Colonic mucosa (tissue), 4 donors: ENCODE measurements around the gene DOCK11. TPM values are rescaled to one million over a fixed set of nuclear protein-coding genes. Genes with fewer than 3 reads are reported as not detected.

Experiments
- DNase-seq: peaks from one replicate; pipeline ENCODE4 v3.0.0-alpha.2; 2020
- H3K27ac ChIP-seq: fragments of 200-600 bp; one replicate; pipeline ENCODE4 v1.8.0; 2021
- H3K27me3 ChIP-seq: fragments of 200-600 bp; one replicate; pipeline ENCODE4 v1.8.0; 2021
- H3K36me3 ChIP-seq: fragments of 200-600 bp; one replicate; pipeline ENCODE4 v1.8.0; 2021
- H3K4me1 ChIP-seq: fragments of 200-600 bp; one replicate; pipeline ENCODE4 v1.8.0; 2021; ENCODE audit warnings: mild to moderate bottlenecking
- H3K4me3 ChIP-seq: fragments of 200-600 bp; one replicate; pipeline ENCODE4 v1.8.0; 2021
- H3K9ac ChIP-seq, 2 donors: one replicate each; pipeline ENCODE4 v1.7.0; 2013; ENCODE audit warnings: control low read depth in 2 of 2, low read depth in 2 of 2, low read length in 2 of 2
- H3K9me3 ChIP-seq: fragments of 200-600 bp; one replicate; pipeline ENCODE4 v1.8.0; 2021
- CTCF ChIP-seq: fragments of 200-600 bp; IDR thresholded peaks from one replicate; pipeline ENCODE4 v1.8.0; 2022; ENCODE audit warnings: antibody characterized with exemption, mild to moderate bottlenecking
- intact Hi-C: fragments of 100-400 bp; cut with DNase I; formaldehyde crosslinking; loops from one replicate; pipeline ENCODE4 v1.14.1; 2022
- total RNA-seq, 2 donors: library from RNA; stranded (reverse); fragmentation: NEBNext Ultra II Directional in 1 of 2; extraction: Animal tissue kit (Norgen Biotek cat#: 25700) in 1 of 2; gene quantifications; one replicate each; pipeline ENCODE4 v1.2.1, GENCODE V29; 2021
- donor health status: healthy.
- donor health status: DM: no; HTN: no; CAD: no.
- donor health status: DM: no; HTN: no; CAD: no.

DOCK11 gene
- total RNA-seq, 2 donors from 2014 or later = 3.3 to 8.7 TPM

DNA sequence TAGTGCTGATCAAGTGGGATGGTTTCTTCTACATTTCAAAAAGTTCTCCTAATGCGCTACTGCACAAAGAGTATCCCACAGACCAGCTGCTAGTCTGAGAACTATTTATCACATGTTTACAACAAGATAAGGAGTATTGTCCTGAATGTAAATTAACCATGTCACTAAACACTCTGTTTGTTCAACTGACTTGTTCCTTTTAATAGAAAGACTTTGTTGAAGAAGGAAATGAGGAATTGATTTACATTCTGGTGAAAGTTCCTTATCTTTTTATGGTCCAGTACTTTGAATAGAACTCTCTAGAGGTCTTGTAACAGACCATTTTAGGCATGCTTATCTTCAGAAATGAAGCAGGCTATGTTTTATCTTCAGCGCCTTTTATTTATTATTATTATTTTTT is 164.5 kb downstream of the DOCK11 start:
- Histone ChIP-seq H3K4me3 (no peak overlapping the region), H3K27ac (no peak overlapping the region), H3K4me1 (no peaks in the 10 kb centered on the region), H3K27me3 (no peaks in the 10 kb centered on the region), H3K36me3 (no peaks in the 10 kb centered on the region), H3K9me3 (no peaks in the 10 kb centered on the region), H3K9ac (no peak overlapping the region)
- intact Hi-C loops = no loop called here
- DNase-seq = no peak
- TF ChIP-seq CTCF = no peak

- intact Hi-C loops = no loop called here
- Histone ChIP-seq H3K9me3 (no peaks in the 10 kb centered on the region), H3K4me1 (no peaks in the 10 kb centered on the region), H3K9ac (no peak overlapping the region), H3K27me3 (no peaks in the 10 kb centered on the region), H3K27ac (no peak overlapping the region), H3K36me3 (no peaks in the 10 kb centered on the region), H3K4me3 (no peak overlapping the region)
- DNase-seq = no peak
- no peak for TF ChIP-seq CTCF
Observed at GRCh38 chrX:118665204-118665603, 169.6 kb downstream of the DOCK11 start.

GRCh38 chrX:118666521-118666920 is 170.9 kb downstream of the DOCK11 start:
- Histone ChIP-seq H3K9me3 (no peaks in the 10 kb centered on the region), H3K9ac (no peak overlapping the region), H3K4me1 (no peaks in the 10 kb centered on the region), H3K36me3 (no peaks in the 10 kb centered on the region), H3K27me3 (no peaks in the 10 kb centered on the region), H3K27ac (no peak overlapping the region), H3K4me3 (no peak overlapping the region)
- no peak for TF ChIP-seq CTCF
- intact Hi-C loops = no loop called here
- DNase-seq = no peak

DNA sequence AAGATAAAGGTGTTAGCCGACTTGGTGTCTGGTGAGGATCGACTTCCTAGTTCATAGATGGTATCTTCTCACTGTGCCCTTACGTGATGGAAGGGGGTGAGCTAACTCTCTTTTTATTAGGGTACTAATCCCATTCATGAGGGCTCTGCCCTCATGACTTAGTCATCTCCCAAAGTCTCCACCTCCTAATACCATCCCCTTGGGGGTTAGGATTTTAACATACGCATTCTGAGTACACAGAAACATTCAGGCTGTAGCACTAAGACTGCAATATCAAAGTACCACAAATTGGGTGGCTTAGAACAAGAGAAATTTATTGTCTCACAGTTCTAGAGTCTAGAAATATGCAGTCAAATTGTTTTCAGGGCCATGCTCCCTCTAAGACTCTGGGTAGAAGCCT is 173.8 kb downstream of the DOCK11 start:
- intact Hi-C loops = no loop called here
- Histone ChIP-seq H3K27me3 (no peaks in the 10 kb centered on the region), H3K36me3 (no peaks in the 10 kb centered on the region), H3K4me3 (no peak overlapping the region), H3K27ac (no peak overlapping the region), H3K9me3 (no peaks in the 10 kb centered on the region), H3K4me1 (no peaks in the 10 kb centered on the region), H3K9ac (no peak overlapping the region)
- DNase-seq = no peak
- no peak for TF ChIP-seq CTCF

- TF ChIP-seq CTCF = no peak
- Histone ChIP-seq H3K9ac (no peak overlapping the region), H3K4me1 (no peaks in the 10 kb centered on the region), H3K36me3 (no peaks in the 10 kb centered on the region), H3K4me3 (no peak overlapping the region), H3K27ac (no peak overlapping the region), H3K27me3 (no peaks in the 10 kb centered on the region), H3K9me3 (no peaks in the 10 kb centered on the region)
- intact Hi-C loops = no loop called here
- no peak for DNase-seq
Observed at GRCh38 chrX:118675326-118675965, 179.8 kb downstream of the DOCK11 start.
